HCT116 (cell line): Measurements from ENCODE around the gene BICD1. TPM values are rescaled to one million over a fixed set of nuclear protein-coding genes. Genes with fewer than 3 reads are reported as not detected.

ENCODE experiments used
- ATAC-seq: fragments of 200-7000 bp; cut with Tn5 transposase; 2 replicates; pipeline ENCODE4 v1.9.1; 2020; ENCODE audit warnings: mild to moderate bottlenecking, moderate library complexity
- BruUV-seq: library from RNA; stranded (reverse); fragments of 400-500 nt; replicated peaks from 2 replicates; lab custom pipeline; 2021; lab: Mats Ljungman, UMichigan
- CTCF ChIA-PET: fragments of 300-600 bp; sonication (Branson Sonifier 250); formaldehyde crosslinking; loops from one replicate; lab custom pipeline; 2021; ENCODE audit warnings: antibody characterized with exemption; lab: Charles Lee
- POLR2A ChIA-PET: fragments of 300-600, 350-600 bp; sonication (Branson Sonifier 250); formaldehyde crosslinking; loops from one replicate; lab custom pipeline; 2021; ENCODE audit warnings: antibody characterized with exemption; lab: Charles Lee
- RAD21 ChIA-PET, 2 experiments: fragments of 300-600 bp; sonication (Branson Sonifier 250); formaldehyde crosslinking; loops; one replicate each; lab custom pipeline; 2023; ENCODE audit warnings: low total read pairs in 2 of 2; ENCODE audit not compliant: uncharacterized antibody in 2 of 2, unreplicated experiment in 2 of 2, low non-redundant PET in 1 of 2; lab: Charles Lee
- DNase-seq: peaks from one replicate; pipeline ENCODE4 v3.0.0-alpha.2; 2010; ENCODE audit warnings: low read depth, low spot score
- H2AFZ ChIP-seq: fragments of 200-600 bp; shearing (Covaris generic), sonication (generic); 2 replicates; pipeline ENCODE4 v1.6.1; 2017; ENCODE audit warnings: low read depth, mixed run types, mixed read lengths, antibody characterized with exemption, low read length; ENCODE audit not compliant: poor library complexity, severe bottlenecking
- H3K27ac ChIP-seq: 2 replicates; pipeline ENCODE4 v1.5.1; 2012; ENCODE audit warnings: low read depth, low read length
- H3K27me3 ChIP-seq: fragments of 200-600 bp; sonication (generic); 2 replicates; pipeline ENCODE4 v1.6.1; 2016; ENCODE audit warnings: mixed run types, low read length, mixed read lengths; ENCODE audit not compliant: insufficient read depth
- H3K36me3 ChIP-seq, 2 experiments: fragments of 200-500 bp in 1 of 2; fragments of 200-600 bp in 1 of 2; sonication (Bioruptor generic) in 1 of 2; sonication (generic) in 1 of 2; 2 replicates each; pipeline versions ENCODE4 v1.5.1 to v1.6.1; 2014 to 2016; ENCODE audit warnings: low read length in 2 of 2, inconsistent platforms in 1 of 2, mixed read lengths in 1 of 2, mixed run types in 1 of 2; ENCODE audit not compliant: insufficient read depth in 2 of 2, control insufficient read depth in 1 of 2
- H3K4me1 ChIP-seq, 2 experiments: fragments of 200-600 bp in 1 of 2; sonication (generic) in 1 of 2; 2 replicates each; pipeline versions ENCODE4 v1.5.1 to v1.6.1; 2012 to 2017; ENCODE audit warnings: low read length in 2 of 2, inconsistent platforms in 1 of 2, mild to moderate bottlenecking in 1 of 2, mixed read lengths in 1 of 2, mixed run types in 1 of 2, moderate library complexity in 1 of 2; ENCODE audit not compliant: insufficient read depth in 2 of 2, control insufficient read depth in 1 of 2
- H3K4me2 ChIP-seq: fragments of 200-600 bp; sonication (generic); 2 replicates; pipeline ENCODE4 v1.6.1; 2017; ENCODE audit warnings: mixed run types, low read length, mixed read lengths
- H3K4me3 ChIP-seq, 2 experiments: fragments of 200-600 bp in 1 of 2; sonication (generic) in 1 of 2; replicated peaks in 1 of 2; 2 replicates each; pipeline ENCODE4 v1.5.1; 2011 to 2016; ENCODE audit warnings: low read length in 2 of 2, control low read depth in 1 of 2, low read depth in 1 of 2, mild to moderate bottlenecking in 1 of 2, mixed read lengths in 1 of 2, mixed run types in 1 of 2
- H3K79me2 ChIP-seq: fragments of 200-600 bp; sonication (generic); 2 replicates; pipeline ENCODE4 v1.6.1; 2017; ENCODE audit warnings: mild to moderate bottlenecking, mixed run types, low read length, moderate library complexity, mixed read lengths; ENCODE audit not compliant: insufficient read depth
- H3K9ac ChIP-seq: fragments of 200-600 bp; sonication (generic); 2 replicates; pipeline ENCODE4 v1.6.1; 2016; ENCODE audit warnings: low read length, mixed read lengths
- H3K9me2 ChIP-seq: fragments of 200-600 bp; sonication (generic), shearing (Covaris generic); 2 replicates; pipeline ENCODE4 v1.6.1; 2017; ENCODE audit warnings: mixed run types, mild to moderate bottlenecking, moderate library complexity; ENCODE audit not compliant: insufficient read depth
- H3K9me3 ChIP-seq, 2 experiments: fragments of 200-500 bp in 1 of 2; fragments of 200-600 bp in 1 of 2; sonication (Bioruptor generic) in 1 of 2; sonication (generic) in 1 of 2; 2 replicates each; pipeline ENCODE4 v1.6.1; 2014 to 2017; ENCODE audit warnings: low read length in 2 of 2, mixed read lengths in 2 of 2, inconsistent platforms in 1 of 2, low read depth in 1 of 2, mild to moderate bottlenecking in 1 of 2, mixed run types in 1 of 2, moderate library complexity in 1 of 2; ENCODE audit not compliant: control insufficient read depth in 1 of 2, insufficient read depth in 1 of 2
- H4K20me1 ChIP-seq: fragments of 200-600 bp; sonication (generic), shearing (Covaris generic); 2 replicates; pipeline ENCODE4 v1.6.1; 2017; ENCODE audit warnings: mixed run types, mild to moderate bottlenecking, moderate library complexity; ENCODE audit not compliant: insufficient read depth
- CEBPB ChIP-seq: IDR thresholded peaks from 2 replicates; pipeline ENCODE4 v1.6.1; 2012; ENCODE audit warnings: low read depth
- CTCF ChIP-seq, 3 experiments: fragments of 200-600 bp in 1 of 3; sonication (generic) in 1 of 3; IDR thresholded peaks in 2 of 3; conservative IDR thresholded peaks in 1 of 3; 2 replicates each; pipeline ENCODE4 v1.5.1; 2012 to 2017; ENCODE audit warnings: low read depth in 2 of 3, low read length in 2 of 3, antibody characterized with exemption in 1 of 3, borderline replicate concordance in 1 of 3, control low read depth in 1 of 3, mild to moderate bottlenecking in 1 of 3, mixed read lengths in 1 of 3, mixed run types in 1 of 3, moderate library complexity in 1 of 3; ENCODE audit not compliant: insufficient read depth in 1 of 3
- ELF1 ChIP-seq: IDR thresholded peaks from 2 replicates; pipeline ENCODE4 v1.6.1; 2012; ENCODE audit warnings: low read depth, borderline replicate concordance
- EZH2 ChIP-seq: fragments of 200-600 bp; sonication (generic); IDR thresholded peaks from 2 replicates; pipeline ENCODE4 v1.6.1; 2017; ENCODE audit warnings: antibody characterized with exemption, mixed run types
- EZH2phosphoT487 ChIP-seq: fragments of 200-600 bp; IDR thresholded peaks from 2 replicates; pipeline ENCODE4 v1.6.1; 2018; ENCODE audit warnings: antibody characterized with exemption, borderline replicate concordance
- JUND ChIP-seq: IDR thresholded peaks from 2 replicates; pipeline ENCODE4 v1.6.1; 2012
- MAX ChIP-seq: IDR thresholded peaks from 2 replicates; pipeline ENCODE4 v1.6.1; 2012
- POLR2AphosphoS5 ChIP-seq: IDR thresholded peaks from 2 replicates; pipeline ENCODE4 v1.6.1; 2011; ENCODE audit warnings: mild to moderate bottlenecking, low read depth, low read length, moderate library complexity
- RAD21 ChIP-seq: IDR thresholded peaks from 2 replicates; pipeline ENCODE4 v1.6.1; 2012; ENCODE audit warnings: low read depth, mild to moderate bottlenecking
- SIN3A ChIP-seq: IDR thresholded peaks from 2 replicates; pipeline ENCODE4 v1.6.1; 2012; ENCODE audit warnings: low read depth
- TCF7L2 ChIP-seq: IDR thresholded peaks from 2 replicates; pipeline ENCODE4 v1.7.0; 2011; ENCODE audit warnings: borderline replicate concordance, inconsistent platforms; ENCODE audit not compliant: insufficient read depth, insufficient read length; ENCODE audit errors: extremely low read depth
- YY1 ChIP-seq: IDR thresholded peaks from 2 replicates; pipeline ENCODE4 v1.6.1; 2011; ENCODE audit warnings: low read length, low read depth, moderate library complexity, mild to moderate bottlenecking; ENCODE audit not compliant: insufficient replicate concordance; ENCODE audit errors: extremely low read depth
- ZFX ChIP-seq: fragments of 450-650 bp; IDR thresholded peaks from 2 replicates; pipeline ENCODE4 v1.6.1; 2017
- ZNF274 ChIP-seq: fragments of 200-500 bp; sonication (Bioruptor generic); IDR thresholded peaks from 2 replicates; pipeline ENCODE4 v1.6.1; 2014; ENCODE audit warnings: mild to moderate bottlenecking, low read depth, low read length, inconsistent platforms
- intact Hi-C: fragments of 100-400 bp; cut with micrococcal nuclease; formaldehyde crosslinking; loops from 2 replicates; pipeline ENCODE4 v1.10.0; 2022
- total RNA-seq: library from RNA; stranded (reverse); gene quantifications from one replicate; pipeline ENCODE4 v1.2.1, GENCODE V29; 2021; ENCODE audit not compliant: unreplicated experiment

The BICD1 gene
- total RNA-seq, 1 experiment from 2014 or later: 32.5 TPM

- H3K36me3 ChIP-seq: no peaks in the 10 kb centered on the region
- DNase-seq (no peak), ATAC-seq (no peak)
- no peaks in the 10 kb centered on the region for H4K20me1 ChIP-seq
- no peak overlapping the region for H3K27ac ChIP-seq
- no peaks in the 10 kb centered on the region for H3K27me3 ChIP-seq
- no peaks in the 10 kb centered on the region for H3K9me2 ChIP-seq
- POLR2A ChIA-PET: no interaction called here
- no peaks in the 10 kb centered on the region; the same call in 1 of the 2 replicates for H3K79me2 ChIP-seq
- no peaks in the 10 kb centered on the region for H3K9me3 ChIP-seq
- intact Hi-C loops: no loop called here
- no peaks in the 10 kb centered on the region for H3K4me1 ChIP-seq
- H3K9ac ChIP-seq: no peak overlapping the region
- H2AFZ ChIP-seq: no peak overlapping the region
- TF ChIP-seq JUND (no peak), MAX (no peak), YY1 (no peak), ELF1 (no peak), ZFX (no peak), CEBPB (no peak), EZH2phosphoT487 (no peak), RAD21 (no peak), SIN3A (no peak), ZNF274 (no peak), POLR2AphosphoS5 (no peak)
- BruUV-seq: no TSS peak
- no peak overlapping the region for H3K4me2 ChIP-seq
- H3K4me3 ChIP-seq: no peak overlapping the region
- RAD21 ChIA-PET: no interaction called here
- CTCF ChIA-PET: no interaction called here
Observed at GRCh38 chr12:32260696-32261095, 154.0 kb downstream of the BICD1 start.

GRCh38 chr12:32261638-32262037, 155.0 kb downstream of the BICD1 start:
- RAD21 ChIA-PET: no interaction called here
- no peaks in the 10 kb centered on the region for H3K36me3 ChIP-seq
- peak; percentile 63 for ATAC-seq
- no peak overlapping the region for H3K9ac ChIP-seq
- no peaks in the 10 kb centered on the region for H3K9me2 ChIP-seq
- no peaks in the 10 kb centered on the region for H3K4me1 ChIP-seq
- intact Hi-C loops: no loop called here
- H3K27me3 ChIP-seq: no peaks in the 10 kb centered on the region
- H2AFZ ChIP-seq: no peak overlapping the region
- no peak overlapping the region for H3K4me3 ChIP-seq
- BruUV-seq: no TSS peak
- H3K27ac ChIP-seq: no peak overlapping the region
- H4K20me1 ChIP-seq: no peaks in the 10 kb centered on the region
- TF ChIP-seq TCF7L2 (no peak), EZH2 (no peak), CTCF (IDR thresholded peaks at IDR 0.05 in 2 of 3, conservative IDR thresholded peaks at IDR 0.05 in 1 of 3; ENCODE audit: borderline replicate concordance in 1 of 3, insufficient read depth in 1 of 3, low read depth in 2 of 3, low read length in 2 of 3) (peak in 2 of 3 experiments; percentile 29 to 36; a peak in 4 of 6 replicates)
- POLR2A ChIA-PET: no interaction called here
- no peaks in the 10 kb centered on the region for H3K79me2 ChIP-seq
- CTCF ChIA-PET: interaction anchor here (1.2 kb wide), 1 partner anchor 11 kb away, joined by 3 read pairs; no protein-coding TSS in a partner anchor
- no peak overlapping the region for H3K4me2 ChIP-seq
- H3K9me3 ChIP-seq: no peaks in the 10 kb centered on the region
- no peak for DNase-seq
